Transverse colon (tissue), 4 donors: ENCODE results near the gene RNF144B. TPM values are rescaled to one million over a fixed set of nuclear protein-coding genes. Genes with fewer than 3 reads are reported as not detected.
A peak's percentile ranks its signal among the peaks of the same experiment; 100 is the strongest.

ENCODE experiments used
- DNase-seq: peaks from one replicate; pipeline ENCODE4 v3.0.0-alpha.2; 2019
- H3K27ac ChIP-seq, 4 donors: fragments of 200-600 bp; sonication (generic); 2 replicates each; pipeline ENCODE4 v1.5.1; 2016 to 2018; ENCODE audit warnings: inconsistent platforms in 4 of 4
- H3K27me3 ChIP-seq: fragments of 200-600 bp; sonication (generic); 2 replicates; pipeline ENCODE4 v1.5.1; 2017; ENCODE audit warnings: inconsistent platforms
- H3K36me3 ChIP-seq, 4 donors: fragments of 200-600 bp; sonication (generic); 2 replicates each; pipeline ENCODE4 v1.5.1; 2017 to 2019; ENCODE audit warnings: inconsistent platforms in 4 of 4
- H3K4me1 ChIP-seq, 4 donors: fragments of 200-600 bp; sonication (generic); 2 replicates each; pipeline ENCODE4 v1.5.1; 2017 to 2020; ENCODE audit warnings: inconsistent platforms in 4 of 4
- H3K4me3 ChIP-seq, 4 donors: fragments of 200-600 bp; sonication (generic); 1 replicate in 1 of 4; 2 replicates in 3 of 4; pipeline versions ENCODE4 v1.5.1 to v1.6.1; 2017 to 2019; ENCODE audit warnings: inconsistent platforms in 4 of 4
- H3K9me3 ChIP-seq, 2 donors: fragments of 200-600 bp; sonication (generic); 2 replicates each; pipeline ENCODE4 v1.5.1; 2017 to 2019; ENCODE audit warnings: inconsistent platforms in 2 of 2
- CTCF ChIP-seq, 5 experiments: fragments of 200-600 bp in 3 of 5; fragments of 450-650 bp in 2 of 5; sonication (generic) in 3 of 5; IDR thresholded peaks; 1 replicate in 2 of 5; 2 replicates in 3 of 5; pipeline ENCODE4 v1.5.1; 2016 to 2017; ENCODE audit warnings: antibody characterized with exemption in 5 of 5, inconsistent platforms in 3 of 5, mild to moderate bottlenecking in 2 of 5, moderate library complexity in 1 of 5
- EP300 ChIP-seq: sonication (generic); formaldehyde crosslinking; IDR thresholded peaks from one replicate; pipeline ENCODE4 v1.6.1; 2017; ENCODE audit warnings: antibody characterized with exemption, low read depth
- POLR2A ChIP-seq: fragments of 450-650 bp; IDR thresholded peaks from one replicate; pipeline ENCODE4 v1.6.1; 2016; ENCODE audit warnings: antibody characterized with exemption, mild to moderate bottlenecking, moderate library complexity
- POLR2AphosphoS5 ChIP-seq, 3 donors: sonication (generic); formaldehyde crosslinking; IDR thresholded peaks; one replicate each; pipeline ENCODE4 v1.6.1; 2016; ENCODE audit warnings: antibody characterized with exemption in 3 of 3
- WGBS, 2 donors: methylation state at CpG; one replicate each; pipeline ENCODE4 v1.1.5; 2018; ENCODE audit warnings: low coverage in 1 of 2; 5-methylcytosine and 5-hydroxymethylcytosine counted together
- in situ Hi-C, 4 donors: fragments of 200-750 bp; cut with MboI; loops; one replicate each; pipeline versions ENCODE4 v1.15.0 to v1.15.1; 2017; ENCODE audit warnings: low sequenced_read_pairs in 3 of 4, low pct_ligation_motif_present in 1 of 4, low pct_unique_long_range_greater_than_20kb in 1 of 4
- intact Hi-C: fragments of 100-400 bp; cut with DNase I; formaldehyde crosslinking; loops from one replicate; pipeline ENCODE4 v1.15.1; 2023; ENCODE audit warnings: low total_unique reads
- total RNA-seq, 4 donors: library from RNA; depleted of rRNA; stranded (reverse); fragments of >200 nt; gene quantifications; one replicate each; pipeline ENCODE4 v1.1.0, GENCODE V29; 2016

Gene RNF144B
- total RNA-seq, 4 donors from 2014 or later: 1.4 to 4.5 (median 3.8) TPM

- intact Hi-C loops: no loop called here
- H3K4me1 ChIP-seq: peaks cover 9 to 23% (median 20%) of the 10 kb centered on the region in 4 donors
- no peaks in the 10 kb centered on the region for H3K27me3 ChIP-seq
- no peaks in the 10 kb centered on the region for H3K36me3 ChIP-seq
- in situ Hi-C loops: no loop called here
- WGBS, 2 donors: 5 to 17% methylated on average over 2 to 3 of the region's 3 CpGs
- no peak for TF ChIP-seq POLR2AphosphoS5 (IDR thresholded peaks at IDR 0.05)
- no peak for TF ChIP-seq POLR2A
- no peak for TF ChIP-seq CTCF (IDR thresholded peaks at IDR 0.05)
- no peak for TF ChIP-seq EP300
- H3K9me3 ChIP-seq: no peaks in the 10 kb centered on the region
- DNase-seq: no peak
- peak overlapping the region in 3 of 4 donors; percentile 43 to 69 (median 52) for H3K4me3 ChIP-seq
- peak overlapping the region; percentile 76 to 84 (median 82) for H3K27ac ChIP-seq
Observed at GRCh38 chr6:18388271-18388670, 1.1 kb downstream of the RNF144B start.

- intact Hi-C loops (no loop called here), in situ Hi-C loops (no loop called here)
- Histone ChIP-seq H3K4me3 (peak overlapping the region in 2 of 4 donors; percentile 43 to 69), H3K27me3 (no peaks in the 10 kb centered on the region), H3K4me1 (peaks cover 9 to 23% (median 20%) of the 10 kb centered on the region in 4 donors), H3K27ac (peak overlapping the region; percentile 5 to 83 (median 64)), H3K36me3 (no peaks in the 10 kb centered on the region), H3K9me3 (no peaks in the 10 kb centered on the region)
- TF ChIP-seq POLR2A: no peak
- WGBS, 2 donors: 23 to 38% methylated on average over 1 of the region's 1 CpG
- DNase-seq: no peak
Observed at GRCh38 chr6:18388942-18389341, 1.8 kb downstream of the RNF144B start.

GRCh38 chr6:18389479-18389878, 2.3 kb downstream of the RNF144B start:
- TF ChIP-seq POLR2A (no peak), POLR2AphosphoS5 (IDR thresholded peaks at IDR 0.05) (no peak), CTCF (IDR thresholded peaks at IDR 0.05) (no peak), EP300 (no peak)
- no peaks in the 10 kb centered on the region for H3K9me3 ChIP-seq
- in situ Hi-C loops (no loop called here), intact Hi-C loops (no loop called here)
- peak overlapping the region; percentile 5 to 83 (median 49) for H3K27ac ChIP-seq
- no peak for DNase-seq
- WGBS, 2 donors: 20 to 34% methylated on average over 2 of the region's 2 CpGs
- no peaks in the 10 kb centered on the region for H3K36me3 ChIP-seq
- peak overlapping the region in 1 of 4 donors; percentile 69 for H3K4me3 ChIP-seq
- H3K4me1 ChIP-seq: peaks cover 9 to 23% (median 20%) of the 10 kb centered on the region in 4 donors
- no peaks in the 10 kb centered on the region for H3K27me3 ChIP-seq

GRCh38 chr6:18390476-18390875, 3.3 kb downstream of the RNF144B start:
- Histone ChIP-seq H3K9me3 (no peaks in the 10 kb centered on the region), H3K27ac (peak overlapping the region in 1 of 4 donors; percentile 5), H3K4me1 (peaks cover 9 to 23% (median 20%) of the 10 kb centered on the region in 4 donors), H3K36me3 (no peaks in the 10 kb centered on the region), H3K27me3 (no peaks in the 10 kb centered on the region), H3K4me3 (no peak overlapping the region)
- no peak for DNase-seq
- intact Hi-C loops (no loop called here), in situ Hi-C loops (no loop called here)
- 62 to 80% methylated on average over 1 to 2 of the region's 2 CpGs for WGBS, 2 donors
- TF ChIP-seq CTCF (IDR thresholded peaks at IDR 0.05) (no peak), POLR2AphosphoS5 (IDR thresholded peaks at IDR 0.05) (no peak), POLR2A (no peak), EP300 (no peak)

- H3K4me1 ChIP-seq: peaks cover 9 to 23% (median 20%) of the 10 kb centered on the region in 4 donors
- intact Hi-C loops (no loop called here), in situ Hi-C loops (no loop called here)
- WGBS, 2 donors: 85 to 90% methylated on average over 3 of the region's 3 CpGs
- peak in 1 of 3 donors; percentile 14 for TF ChIP-seq POLR2AphosphoS5 (IDR thresholded peaks at IDR 0.05)
- no peak for TF ChIP-seq EP300
- H3K36me3 ChIP-seq: no peaks in the 10 kb centered on the region
- H3K4me3 ChIP-seq: no peak overlapping the region
- DNase-seq: no peak
- H3K27me3 ChIP-seq: no peaks in the 10 kb centered on the region
- no peaks in the 10 kb centered on the region for H3K9me3 ChIP-seq
- H3K27ac ChIP-seq: no peak overlapping the region
Observed at GRCh38 chr6:18391023-18391422, 3.9 kb downstream of the RNF144B start.
